Neuronal stem cell (in vitro differentiated cells): Measurements from ENCODE around the gene HAAO.

Experiments used
- DNase-seq: peaks from one replicate; pipeline ENCODE4 v3.0.0-alpha.2; 2013; ENCODE audit warnings: low spot score
- H2AFZ ChIP-seq: one replicate; pipeline ENCODE4 v1.6.1; 2013; ENCODE audit warnings: mild to moderate bottlenecking, low read length, inconsistent platforms
- H2AK5ac ChIP-seq: 2 replicates; pipeline ENCODE4 v1.6.1; 2013; ENCODE audit warnings: low read depth, mild to moderate bottlenecking, inconsistent platforms, low read length, moderate library complexity, mixed read lengths
- H2BK120ac ChIP-seq: 2 replicates; pipeline ENCODE4 v1.6.1; 2013; ENCODE audit warnings: low read depth, mild to moderate bottlenecking, inconsistent platforms, low read length, moderate library complexity, mixed read lengths
- H2BK12ac ChIP-seq: one replicate; pipeline ENCODE4 v1.6.1; 2013; ENCODE audit warnings: low read length, inconsistent platforms
- H2BK15ac ChIP-seq: 2 replicates; pipeline ENCODE4 v1.6.1; 2013; ENCODE audit warnings: mild to moderate bottlenecking, low read length, inconsistent platforms, mixed read lengths
- H2BK5ac ChIP-seq: one replicate; pipeline ENCODE4 v1.6.1; 2013; ENCODE audit warnings: inconsistent platforms, mild to moderate bottlenecking, low read length, moderate library complexity
- H3K14ac ChIP-seq: one replicate; pipeline ENCODE4 v1.6.1; 2013; ENCODE audit warnings: low read length, inconsistent platforms
- H3K18ac ChIP-seq: 2 replicates; pipeline ENCODE4 v1.6.1; 2013; ENCODE audit warnings: low read length, inconsistent platforms
- H3K23ac ChIP-seq: 2 replicates; pipeline ENCODE4 v1.6.1; 2013; ENCODE audit warnings: low read depth, mild to moderate bottlenecking, mixed read lengths, low read length, inconsistent platforms; ENCODE audit not compliant: poor library complexity
- H3K27ac ChIP-seq: replicated peaks from 3 replicates; pipeline ENCODE4 v1.5.1; 2013; ENCODE audit warnings: low read length, inconsistent platforms
- H3K27me3 ChIP-seq, 3 experiments: 2 replicates each; pipeline ENCODE4 v1.6.1; 2013; ENCODE audit warnings: low read length in 3 of 3, mild to moderate bottlenecking in 2 of 3, inconsistent platforms in 1 of 3, low read depth in 1 of 3, mixed read lengths in 1 of 3, moderate library complexity in 1 of 3; ENCODE audit not compliant: control insufficient read depth in 3 of 3, insufficient read depth in 3 of 3
- H3K36me3 ChIP-seq, 2 donors: replicated peaks in 1 of 2; 2 replicates each; pipeline ENCODE4 v1.6.1; 2013; ENCODE audit warnings: low read length in 2 of 2; ENCODE audit not compliant: control insufficient read depth in 2 of 2, insufficient read depth in 2 of 2
- H3K4ac ChIP-seq: 2 replicates; pipeline ENCODE4 v1.6.1; 2013; ENCODE audit warnings: inconsistent platforms, mild to moderate bottlenecking, low read length, moderate library complexity
- H3K4me1 ChIP-seq, 2 donors: 1 replicate in 1 of 2; 2 replicates in 1 of 2; pipeline ENCODE4 v1.6.1; 2013; ENCODE audit warnings: low read length in 2 of 2, low read depth in 1 of 2; ENCODE audit not compliant: control insufficient read depth in 2 of 2, insufficient read depth in 1 of 2
- H3K4me2 ChIP-seq: one replicate; pipeline ENCODE4 v1.6.1; 2013; ENCODE audit warnings: mild to moderate bottlenecking, low read length, inconsistent platforms; ENCODE audit not compliant: insufficient read depth, poor library complexity, severe bottlenecking
- H3K4me3 ChIP-seq, 2 donors: 2 replicates each; pipeline ENCODE4 v1.5.1; 2013; ENCODE audit warnings: low read length in 2 of 2, mild to moderate bottlenecking in 2 of 2, inconsistent platforms in 1 of 2, moderate library complexity in 1 of 2
- H3K79me1 ChIP-seq: one replicate; pipeline ENCODE4 v1.6.1; 2013; ENCODE audit warnings: low read depth, mild to moderate bottlenecking, inconsistent platforms, low read length, moderate library complexity
- H3K9ac ChIP-seq: one replicate; pipeline ENCODE4 v1.6.1; 2013; ENCODE audit warnings: mild to moderate bottlenecking, low read depth, low read length, inconsistent platforms; ENCODE audit not compliant: poor library complexity
- H3K9me3 ChIP-seq, 2 donors: replicated peaks in 1 of 2; 2 replicates each; pipeline versions ENCODE3 to v1.6.1; 2013; ENCODE audit warnings: low read length in 2 of 2, mild to moderate bottlenecking in 2 of 2, inconsistent platforms in 1 of 2, low read depth in 1 of 2, mixed read lengths in 1 of 2, moderate library complexity in 1 of 2; ENCODE audit not compliant: control insufficient read depth in 2 of 2, insufficient read depth in 1 of 2
- H4K8ac ChIP-seq: one replicate; pipeline ENCODE4 v1.6.1; 2013; ENCODE audit warnings: low read depth, mild to moderate bottlenecking, inconsistent platforms, low read length, moderate library complexity
- H4K91ac ChIP-seq: one replicate; pipeline ENCODE4 v1.6.1; 2013; ENCODE audit warnings: low read length, low read depth, mild to moderate bottlenecking, inconsistent platforms; ENCODE audit not compliant: poor library complexity
- WGBS, 2 donors: extraction: QIAGEN DNeasy Blood & Tissue Kit; methylation state at CpG; one replicate each; pipeline ENCODE4 v1.1.7; 2013; ENCODE audit warnings: missing lambda C conversion rate in 2 of 2, mixed read lengths in 1 of 2; ENCODE audit not compliant: insufficient read length in 2 of 2, insufficient replicate concordance in 1 of 2; ENCODE audit errors: extremely low coverage in 2 of 2; 5-methylcytosine and 5-hydroxymethylcytosine counted together

Gene HAAO

GRCh38 chr2:42800981-42801380 is 8.6 kb upstream of the HAAO start:
- H2BK120ac ChIP-seq = no peak overlapping the region
- no peak overlapping the region for H4K91ac ChIP-seq
- no peak overlapping the region for H3K4me2 ChIP-seq
- H2BK12ac ChIP-seq = no peak overlapping the region
- H2AK5ac ChIP-seq = no peak overlapping the region
- no peak overlapping the region for H3K27ac ChIP-seq
- H3K4me1 ChIP-seq = no peaks in the 10 kb centered on the region
- H3K9ac ChIP-seq = no peak overlapping the region
- no peak overlapping the region for H3K18ac ChIP-seq
- WGBS, 2 donors = no CpG with 5 or more reads among the region's 2 CpGs
- H4K8ac ChIP-seq = no peak overlapping the region
- H2BK5ac ChIP-seq = no peak overlapping the region
- no peaks in the 10 kb centered on the region for H3K79me1 ChIP-seq
- H3K9me3 ChIP-seq = peaks cover 3 to 7% of the 10 kb centered on the region in 2 donors
- no peak overlapping the region for H3K4me3 ChIP-seq
- no peaks in the 10 kb centered on the region for H3K36me3 ChIP-seq
- H3K27me3 ChIP-seq = no peaks in the 10 kb centered on the region
- H3K14ac ChIP-seq = no peak overlapping the region
- H2AFZ ChIP-seq = no peak overlapping the region
- H3K23ac ChIP-seq = no peak overlapping the region
- H3K4ac ChIP-seq = no peak overlapping the region
- DNase-seq = no peak
- no peak overlapping the region for H2BK15ac ChIP-seq

GRCh38 chr2:42800461-42800962 is 8.1 kb upstream of the HAAO start:
- no peak overlapping the region for H3K23ac ChIP-seq
- H3K14ac ChIP-seq = no peak overlapping the region
- no peak overlapping the region for H3K4me2 ChIP-seq
- no peak overlapping the region for H4K8ac ChIP-seq
- no peak for DNase-seq
- no peak overlapping the region for H3K18ac ChIP-seq
- H3K9me3 ChIP-seq = peaks cover 3 to 9% of the 10 kb centered on the region in 2 donors
- no peak overlapping the region for H4K91ac ChIP-seq
- no peak overlapping the region for H3K4me3 ChIP-seq
- H3K4ac ChIP-seq = no peak overlapping the region
- H2BK5ac ChIP-seq = no peak overlapping the region
- H3K4me1 ChIP-seq = no peaks in the 10 kb centered on the region
- H3K79me1 ChIP-seq = no peaks in the 10 kb centered on the region
- H2AFZ ChIP-seq = no peak overlapping the region
- H3K27ac ChIP-seq = no peak overlapping the region
- WGBS, 2 donors = no CpG with 5 or more reads among the region's 4 CpGs
- H3K27me3 ChIP-seq = no peaks in the 10 kb centered on the region
- H2BK120ac ChIP-seq = no peak overlapping the region
- H2BK12ac ChIP-seq = no peak overlapping the region
- no peak overlapping the region for H2BK15ac ChIP-seq
- no peak overlapping the region for H3K9ac ChIP-seq
- H3K36me3 ChIP-seq = no peaks in the 10 kb centered on the region
- no peak overlapping the region for H2AK5ac ChIP-seq

GRCh38 chr2:42799881-42800280 is 7.5 kb upstream of the HAAO start:
- Histone ChIP-seq H4K8ac (no peak overlapping the region), H2AFZ (no peak overlapping the region), H3K9ac (no peak overlapping the region), H3K36me3 (no peaks in the 10 kb centered on the region), H3K18ac (no peak overlapping the region), H2BK15ac (no peak overlapping the region), H3K4me2 (no peak overlapping the region), H2BK12ac (no peak overlapping the region), H3K27ac (no peak overlapping the region), H3K79me1 (no peaks in the 10 kb centered on the region), H2BK5ac (no peak overlapping the region), H3K4me1 (no peaks in the 10 kb centered on the region), H2AK5ac (no peak overlapping the region), H3K9me3 (peaks cover 3 to 9% of the 10 kb centered on the region in 2 donors), H3K4me3 (no peak overlapping the region), H3K23ac (no peak overlapping the region), H4K91ac (no peak overlapping the region), H3K14ac (no peak overlapping the region), H3K4ac (no peak overlapping the region), H3K27me3 (no peaks in the 10 kb centered on the region), H2BK120ac (no peak overlapping the region)
- no peak for DNase-seq
- no CpG with 5 or more reads among the region's 4 CpGs for WGBS, 2 donors

GRCh38 chr2:42797281-42797680 is 4.9 kb upstream of the HAAO start:
- H3K4ac ChIP-seq = no peak overlapping the region
- no peaks in the 10 kb centered on the region for H3K79me1 ChIP-seq
- H3K23ac ChIP-seq = no peak overlapping the region
- H2BK5ac ChIP-seq = no peak overlapping the region
- no peak overlapping the region for H4K8ac ChIP-seq
- H3K36me3 ChIP-seq = no peaks in the 10 kb centered on the region
- no peak overlapping the region for H2BK120ac ChIP-seq
- no peak overlapping the region for H3K27ac ChIP-seq
- DNase-seq = no peak
- no peak overlapping the region for H2AFZ ChIP-seq
- H3K27me3 ChIP-seq = no peaks in the 10 kb centered on the region
- no peak overlapping the region for H2BK12ac ChIP-seq
- peaks cover 0 to 1% of the 10 kb centered on the region in 2 donors for H3K4me1 ChIP-seq
- H3K14ac ChIP-seq = no peak overlapping the region
- peaks cover 3 to 9% of the 10 kb centered on the region in 2 donors for H3K9me3 ChIP-seq
- no peak overlapping the region for H2AK5ac ChIP-seq
- no CpG with 5 or more reads among the region's 6 CpGs for WGBS, 2 donors
- no peak overlapping the region for H3K4me2 ChIP-seq
- no peak overlapping the region for H3K18ac ChIP-seq
- H3K9ac ChIP-seq = no peak overlapping the region
- no peak overlapping the region for H4K91ac ChIP-seq
- H2BK15ac ChIP-seq = no peak overlapping the region
- no peak overlapping the region for H3K4me3 ChIP-seq
